OCI-LY3 (cell line): Measurements from ENCODE around the gene NCOA4.

Experiments used
- CTCF ChIP-seq: fragments of 200-600, 300-600 bp; sonication (generic); IDR thresholded peaks from 2 replicates; pipeline ENCODE4 v1.5.1; 2014; ENCODE audit warnings: antibody characterized with exemption, low read length, low read depth
- EZH2phosphoT487 ChIP-seq: fragments of 200-600 bp; shearing (Covaris generic); IDR thresholded peaks from 2 replicates; pipeline ENCODE4 v1.6.1; 2018; ENCODE audit warnings: antibody characterized with exemption, mixed run types, low read depth

- no peak for TF ChIP-seq CTCF
- TF ChIP-seq EZH2phosphoT487: no peak
These were observed 15.8 kb upstream of the NCOA4 start, which contains the start of gene MSMB for GRCh38 chr10:46046261-46046660.
